ENCODE measurements around the gene RDH14.

RDH14 gene

GRCh38 chr2:18522484-18523146, 37.8 kb downstream of the RDH14 start:
- no peak for DNase-seq (ENCODE audit: low read depth)

DNA sequence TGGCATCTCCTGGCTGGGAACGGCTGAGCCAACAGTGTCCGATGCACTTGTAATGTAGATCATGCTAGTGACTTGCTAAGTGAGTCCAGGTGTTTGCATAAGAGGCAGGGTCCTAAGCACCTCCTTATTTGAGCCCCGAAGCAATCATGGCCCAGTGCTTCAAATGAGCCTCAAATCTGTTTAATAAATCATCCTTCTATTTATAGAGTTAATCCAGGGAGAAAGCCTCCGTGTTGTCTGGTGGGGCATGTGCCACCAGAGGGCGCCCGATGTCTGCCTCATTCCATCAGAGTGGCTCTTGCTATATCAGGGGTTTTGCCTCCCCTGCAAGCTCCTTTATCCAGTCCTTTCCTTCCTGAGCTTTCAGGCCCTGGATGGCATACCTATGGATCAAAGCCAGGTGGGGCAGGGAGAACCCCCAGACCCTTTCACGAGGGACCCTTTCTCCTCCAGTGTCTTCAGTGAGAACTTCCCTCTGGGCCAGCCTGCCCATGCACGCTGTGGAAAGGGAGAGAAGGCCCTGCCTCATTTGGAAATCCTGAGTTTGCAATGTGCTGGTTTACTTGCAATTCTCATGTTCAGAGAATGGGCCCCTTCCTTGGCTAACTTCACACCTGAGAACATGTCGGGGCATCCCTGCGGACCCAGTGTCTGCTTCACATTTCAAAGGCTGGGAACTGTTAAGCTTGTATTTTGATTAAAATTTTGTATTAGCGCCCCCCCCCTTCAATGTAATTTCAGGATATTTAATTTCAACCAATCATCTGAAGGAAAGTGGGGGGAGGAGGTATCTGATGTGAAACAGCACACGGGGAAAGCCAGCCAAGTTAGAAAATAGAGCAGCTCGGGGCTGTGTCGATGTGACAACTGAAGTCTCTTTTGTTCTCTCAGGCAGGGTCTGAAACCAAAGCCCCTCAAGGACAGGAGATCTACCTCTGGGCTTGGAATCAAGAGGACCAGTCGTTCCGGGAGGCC, 39.7 kb downstream of the RDH14 start:
- DNase-seq (ENCODE audit: low read depth) = peak; percentile 82

GRCh38 chr2:18519914-18520450, 40.5 kb downstream of the RDH14 start:
- no peak for DNase-seq (ENCODE audit: low read depth)

DNA sequence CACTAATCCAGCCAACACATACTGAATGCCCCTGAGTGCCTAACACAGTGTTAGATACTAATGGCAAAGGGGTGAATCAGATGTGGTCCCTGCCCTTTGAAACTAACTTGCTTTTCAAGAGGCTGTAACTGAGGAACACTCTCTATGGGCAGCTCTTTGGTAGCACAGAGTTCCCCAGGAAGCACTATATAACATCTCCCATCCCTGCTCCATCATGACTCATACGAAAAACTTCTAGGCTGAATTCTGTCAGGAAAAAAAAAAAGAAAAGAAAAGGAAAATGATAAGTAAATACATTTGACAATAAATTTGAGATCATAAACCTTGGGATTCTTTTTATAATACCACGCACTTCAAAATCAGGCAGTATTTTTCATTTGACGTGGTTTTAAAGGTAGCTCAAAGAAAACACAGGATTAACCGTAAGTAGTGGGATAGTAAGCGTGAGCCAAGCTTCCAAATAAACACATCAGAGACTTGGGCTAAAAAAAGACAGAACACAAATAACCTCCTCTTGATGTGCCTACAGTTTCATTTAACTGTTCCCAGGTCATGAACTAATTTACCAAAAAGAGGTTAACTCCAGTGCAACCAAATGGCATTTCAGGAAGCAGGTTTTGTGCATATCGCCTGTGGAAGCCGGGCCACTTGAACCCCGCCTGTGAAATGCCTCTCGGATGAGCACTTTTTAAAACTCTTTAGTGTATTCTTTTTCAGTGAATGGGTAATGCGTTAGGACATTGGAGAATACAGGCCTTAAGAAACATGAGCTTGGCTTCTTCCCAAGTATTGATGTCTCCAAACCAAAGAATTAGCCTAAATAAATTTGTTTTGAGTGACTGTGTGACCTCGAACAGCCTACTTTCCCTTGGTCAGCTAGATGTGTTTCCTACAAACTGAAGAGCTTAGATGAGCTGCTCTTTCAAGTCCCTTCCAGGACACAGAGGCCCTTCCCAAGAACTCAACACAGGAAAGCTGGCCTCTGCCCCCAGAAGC, 42.0 kb downstream of the RDH14 start:
- DNase-seq (ENCODE audit: low read depth) = peak; percentile 67

DNA sequence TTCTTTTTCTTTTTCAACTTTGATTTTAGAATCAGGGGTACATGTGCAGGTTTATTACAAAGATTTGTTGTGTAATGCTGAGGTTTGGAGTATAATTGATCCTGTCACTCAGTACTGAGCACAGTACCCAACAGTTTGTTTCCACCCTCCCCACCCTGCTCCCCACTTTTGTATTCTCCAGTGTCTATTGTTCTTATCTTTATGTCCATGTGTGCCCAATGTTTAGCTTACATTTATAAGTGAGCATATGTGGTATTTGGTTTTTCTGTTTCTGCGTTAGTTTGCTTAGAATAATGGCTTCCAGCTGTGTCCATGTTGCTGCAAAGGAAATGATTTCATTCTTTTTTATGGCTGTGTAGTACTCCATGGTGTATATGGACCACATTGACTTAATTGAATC, 43.1 kb downstream of the RDH14 start:
- DNase-seq (ENCODE audit: low read depth) = no peak

DNA sequence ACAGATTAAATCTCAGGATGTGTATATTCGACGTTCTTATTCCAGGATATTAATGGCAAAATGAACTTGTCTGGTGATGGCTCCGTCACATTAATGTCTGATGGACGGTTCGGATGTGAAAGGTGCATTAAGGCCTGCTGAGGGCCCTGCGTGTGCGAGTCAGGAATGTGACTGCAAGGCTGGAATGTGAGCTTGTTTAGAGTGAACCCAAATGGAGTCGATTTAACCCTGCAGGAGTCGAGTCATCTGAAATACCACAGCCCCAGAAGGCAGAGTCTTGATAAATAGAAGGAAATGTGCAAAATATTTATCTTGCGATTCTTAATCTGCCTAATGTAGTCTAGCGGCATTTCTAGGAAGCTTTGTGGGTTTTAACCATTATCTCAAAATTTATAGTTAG, 44.3 kb downstream of the RDH14 start:
- DNase-seq (ENCODE audit: low read depth) = peak; percentile 89

DNA sequence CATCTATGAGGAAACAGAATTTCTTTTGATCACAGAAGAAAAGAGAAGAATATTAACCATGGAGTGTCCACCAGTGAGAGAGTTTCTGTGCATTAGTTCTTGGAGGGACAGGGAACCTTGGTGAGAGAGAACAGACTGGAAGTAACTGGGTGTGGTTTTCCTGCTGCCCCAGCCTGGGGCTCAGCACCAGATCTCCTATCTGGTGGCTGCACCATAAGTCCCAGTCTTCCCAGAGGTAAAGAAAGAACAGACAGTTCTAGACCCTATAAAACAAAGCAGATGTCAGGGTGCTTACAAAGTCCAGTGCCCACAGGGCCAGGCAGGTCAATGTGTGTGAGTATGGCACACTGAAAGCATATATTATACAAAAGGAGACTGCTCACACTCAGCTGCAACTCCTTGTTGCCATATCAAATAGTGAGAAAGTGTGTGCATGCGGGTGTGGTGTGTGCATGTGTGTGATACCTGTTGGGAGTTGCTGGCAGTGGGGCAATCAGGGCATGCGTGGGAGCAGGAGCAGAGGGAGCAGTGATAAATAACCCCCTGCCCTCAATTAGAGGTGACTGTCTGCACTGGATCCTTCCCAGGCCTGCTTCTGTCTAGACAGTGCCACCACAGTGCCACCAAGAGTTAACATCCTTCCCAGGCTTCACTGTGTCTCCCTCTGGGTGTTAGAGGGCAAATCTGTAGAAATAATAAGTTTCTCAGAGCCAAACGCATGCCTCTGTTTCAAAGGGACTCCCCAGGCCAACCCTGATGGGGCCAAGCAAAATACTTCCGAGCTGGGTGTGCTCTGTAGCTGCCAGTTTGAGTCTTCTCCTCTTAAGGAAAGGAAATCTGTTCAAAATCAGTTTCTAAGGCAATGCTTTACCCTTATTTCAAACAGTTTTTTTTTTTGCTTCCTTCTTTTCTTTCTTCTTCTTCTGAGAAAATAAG, 45.7 kb downstream of the RDH14 start:
- DNase-seq (ENCODE audit: low read depth) = peak; percentile 16

DNA sequence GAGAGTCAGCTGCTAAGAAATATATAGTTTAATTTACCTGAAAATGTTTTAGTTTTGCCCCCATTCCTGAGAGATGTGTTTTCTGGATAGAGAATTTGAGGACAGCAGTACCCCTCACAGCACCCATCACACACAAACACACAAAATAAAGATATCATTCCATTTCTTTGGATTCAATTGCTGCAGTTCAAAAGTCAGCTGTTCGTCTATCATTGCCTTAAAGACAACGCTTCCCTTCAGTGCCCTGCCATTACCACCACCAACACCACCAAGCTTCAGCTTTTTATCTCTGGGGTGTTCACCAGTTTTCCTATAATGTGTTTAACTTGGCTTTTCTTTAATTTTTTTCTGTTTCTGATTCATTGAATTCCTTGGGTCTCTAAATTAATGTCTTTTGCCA, 49.7 kb downstream of the RDH14 start:
- DNase-seq (ENCODE audit: low read depth) = no peak

- no peak for DNase-seq (ENCODE audit: low read depth)
These were observed 53.5 kb downstream of the RDH14 start for GRCh38 chr2:18506883-18507509.

GRCh38 chr2:18505703-18506341, 54.6 kb downstream of the RDH14 start:
- no peak for DNase-seq (ENCODE audit: low read depth)

Measured in iris pigment epithelial cell (primary cell).